ENCODE measurements around the gene SLC30A1. TPM values are rescaled to one million over a fixed set of nuclear protein-coding genes. Genes with fewer than 3 reads are reported as not detected.

SLC30A1 gene
- total RNA-seq, 1 donor from 2014 or later, result 7.1 TPM

DNA sequence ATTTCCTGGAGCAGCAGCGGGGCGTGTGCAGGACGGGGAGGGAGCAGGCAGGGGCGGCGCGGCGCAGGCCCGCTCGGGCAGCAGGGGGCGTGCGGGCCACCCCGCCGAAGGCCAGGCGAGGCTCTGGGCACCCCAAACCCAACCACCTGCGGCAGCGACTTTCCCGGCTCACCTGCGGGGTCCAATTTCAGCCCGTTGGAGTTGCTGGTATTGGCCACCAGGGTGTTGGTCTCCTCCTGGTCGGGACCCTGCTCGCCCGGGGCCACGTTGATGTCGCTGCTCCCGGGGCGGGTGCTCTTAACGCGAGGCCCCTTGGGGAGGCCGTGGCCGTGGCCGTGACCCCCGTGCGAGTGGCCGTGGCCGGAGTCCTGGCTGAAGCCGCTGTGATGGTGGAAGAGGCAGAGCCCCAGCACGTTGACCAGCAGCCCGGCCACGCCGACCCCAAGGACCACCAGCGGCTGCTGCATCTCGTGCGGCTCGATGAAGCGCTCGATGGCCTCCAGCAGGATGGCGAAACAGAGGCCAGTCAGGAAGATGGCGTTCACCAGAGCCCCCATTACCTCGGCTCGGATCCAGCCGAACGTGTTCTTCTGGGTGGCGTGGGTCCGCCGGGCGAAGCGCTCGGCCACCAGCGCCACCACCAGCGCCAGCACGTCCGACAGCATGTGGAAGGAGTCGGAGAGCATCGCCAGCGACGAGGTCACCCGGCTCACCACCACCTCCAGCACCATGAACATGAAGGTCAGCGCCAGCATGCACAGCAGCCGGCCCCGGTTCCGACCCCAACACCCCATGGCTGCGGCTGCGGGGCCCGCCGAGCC is 932 bp downstream of the SLC30A1 start:
- peaks cover 34% of the 10 kb centered on the region for H3K4me1 Mint-ChIP-seq
- Histone ChIP-seq H3F3A (ENCODE audit: low read depth) (peaks cover 17% of the 10 kb centered on the region), H3K4me3 (peak overlapping the region; percentile 64), H3K9ac (no peak overlapping the region), H3K4me1 (peaks cover 32% of the 10 kb centered on the region), H3K9me3 (ENCODE audit: low read depth) (no peaks in the 10 kb centered on the region), H3K79me2 (ENCODE audit: low read depth) (peaks cover 27% of the 10 kb centered on the region), H3K36me3 (no peaks in the 10 kb centered on the region), H4K20me1 (ENCODE audit: low read depth) (peaks cover 7% of the 10 kb centered on the region), H3K27ac (no peak overlapping the region), H2AFZ (replicated peaks) (peak overlapping the region; percentile 78), H3K4me2 (peak overlapping the region; percentile 99), H3K27me3 (no peaks in the 10 kb centered on the region)
- TF ChIP-seq EZH2 (IDR thresholded peaks at IDR 0.05), result peak; percentile 48
- peak; percentile 38 for TF ChIP-seq EZH2phosphoT487 (IDR thresholded peaks at IDR 0.05)
- TF ChIP-seq, protein P1, sequence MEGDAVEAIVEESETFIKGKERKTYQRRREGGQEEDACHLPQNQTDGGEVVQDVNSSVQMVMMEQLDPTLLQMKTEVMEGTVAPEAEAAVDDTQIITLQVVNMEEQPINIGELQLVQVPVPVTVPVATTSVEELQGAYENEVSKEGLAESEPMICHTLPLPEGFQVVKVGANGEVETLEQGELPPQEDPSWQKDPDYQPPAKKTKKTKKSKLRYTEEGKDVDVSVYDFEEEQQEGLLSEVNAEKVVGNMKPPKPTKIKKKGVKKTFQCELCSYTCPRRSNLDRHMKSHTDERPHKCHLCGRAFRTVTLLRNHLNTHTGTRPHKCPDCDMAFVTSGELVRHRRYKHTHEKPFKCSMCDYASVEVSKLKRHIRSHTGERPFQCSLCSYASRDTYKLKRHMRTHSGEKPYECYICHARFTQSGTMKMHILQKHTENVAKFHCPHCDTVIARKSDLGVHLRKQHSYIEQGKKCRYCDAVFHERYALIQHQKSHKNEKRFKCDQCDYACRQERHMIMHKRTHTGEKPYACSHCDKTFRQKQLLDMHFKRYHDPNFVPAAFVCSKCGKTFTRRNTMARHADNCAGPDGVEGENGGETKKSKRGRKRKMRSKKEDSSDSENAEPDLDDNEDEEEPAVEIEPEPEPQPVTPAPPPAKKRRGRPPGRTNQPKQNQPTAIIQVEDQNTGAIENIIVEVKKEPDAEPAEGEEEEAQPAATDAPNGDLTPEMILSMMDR (IDR thresholded peaks at IDR 0.05), result peak; percentile 75
- peak overlapping the region; percentile 96 for H3K4me3 Mint-ChIP-seq
- H3K27ac Mint-ChIP-seq, result peak overlapping the region; percentile 76
- no peaks in the 10 kb centered on the region for H3K9me3 Mint-ChIP-seq
- H3K27me3 Mint-ChIP-seq (ENCODE audit: insufficient read depth, low read depth), result peaks cover 10% of the 10 kb centered on the region
- peaks cover 2% of the 10 kb centered on the region for H3K36me3 Mint-ChIP-seq
- peak; percentile 80 for DNase-seq (ENCODE audit: low spot score)

DNA sequence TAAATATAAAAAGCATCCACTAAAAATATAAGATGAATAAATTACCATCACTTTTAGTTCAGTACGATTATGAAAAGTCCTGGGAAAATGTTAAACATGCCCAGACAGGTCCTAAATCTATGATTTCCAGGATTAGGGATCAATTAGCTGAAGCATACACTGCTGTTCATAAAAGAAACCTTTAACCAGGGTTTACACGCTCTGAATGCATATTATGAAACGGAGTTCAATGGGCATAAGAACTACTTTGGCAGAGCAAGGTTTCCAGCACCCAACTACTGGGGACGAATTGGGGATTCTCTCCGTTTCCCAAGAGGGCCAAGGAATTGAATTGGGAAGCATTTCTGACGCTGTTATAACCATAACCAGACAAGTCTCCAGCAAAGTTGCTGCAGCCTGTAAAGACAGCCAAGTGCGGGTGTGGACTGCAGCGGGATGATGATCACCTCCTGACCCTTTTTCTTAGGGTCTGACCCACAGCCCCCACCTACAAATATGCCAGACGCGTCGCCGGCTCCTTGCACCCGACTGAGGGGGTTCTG is 1.6 kb downstream of the SLC30A1 start:
- Mint-ChIP-seq H3K9me3 (no peaks in the 10 kb centered on the region), H3K27ac (peak overlapping the region; percentile 69), H3K27me3 (ENCODE audit: insufficient read depth, low read depth) (peaks cover 9% of the 10 kb centered on the region), H3K4me1 (peaks cover 34% of the 10 kb centered on the region), H3K36me3 (peaks cover 2% of the 10 kb centered on the region), H3K4me3 (peak overlapping the region; percentile 95)
- H3F3A ChIP-seq (ENCODE audit: low read depth), result peaks cover 17% of the 10 kb centered on the region
- TF ChIP-seq, protein P1 (IDR thresholded peaks at IDR 0.05), result no peak
- no peak for TF ChIP-seq EZH2 (IDR thresholded peaks at IDR 0.05)
- no peak for TF ChIP-seq EZH2phosphoT487 (IDR thresholded peaks at IDR 0.05)
- H3K79me2 ChIP-seq (ENCODE audit: low read depth), result peaks cover 27% of the 10 kb centered on the region
- no peaks in the 10 kb centered on the region for H3K27me3 ChIP-seq
- no peak overlapping the region for H3K9ac ChIP-seq
- H3K4me3 ChIP-seq, result peak overlapping the region; percentile 64
- H3K27ac ChIP-seq, result no peak overlapping the region
- H3K4me2 ChIP-seq, result peak overlapping the region; percentile 99
- H2AFZ ChIP-seq (replicated peaks), result peak overlapping the region; percentile 8
- H3K4me1 ChIP-seq, result peaks cover 32% of the 10 kb centered on the region
- peaks cover 7% of the 10 kb centered on the region for H4K20me1 ChIP-seq (ENCODE audit: low read depth)
- no peak for DNase-seq (ENCODE audit: low spot score)
- H3K36me3 ChIP-seq, result no peaks in the 10 kb centered on the region
- no peaks in the 10 kb centered on the region for H3K9me3 ChIP-seq (ENCODE audit: low read depth)

GRCh38 chr1:211576717-211577116 is 2.2 kb downstream of the SLC30A1 start:
- peak overlapping the region; percentile 99 for H3K4me2 ChIP-seq
- H4K20me1 ChIP-seq (ENCODE audit: low read depth), result peaks cover 7% of the 10 kb centered on the region
- H3K4me1 ChIP-seq, result peaks cover 30% of the 10 kb centered on the region
- H3K9ac ChIP-seq, result no peak overlapping the region
- peaks cover 27% of the 10 kb centered on the region for H3K79me2 ChIP-seq (ENCODE audit: low read depth)
- H3K36me3 ChIP-seq, result no peaks in the 10 kb centered on the region
- H3K27ac ChIP-seq, result no peak overlapping the region
- TF ChIP-seq, protein P1 (IDR thresholded peaks at IDR 0.05), result no peak
- TF ChIP-seq EZH2 (IDR thresholded peaks at IDR 0.05), result no peak
- TF ChIP-seq EZH2phosphoT487 (IDR thresholded peaks at IDR 0.05), result no peak
- H3K4me3 ChIP-seq, result peak overlapping the region; percentile 64
- Mint-ChIP-seq H3K36me3 (peaks cover 2% of the 10 kb centered on the region), H3K4me3 (peak overlapping the region; percentile 95), H3K4me1 (peaks cover 30% of the 10 kb centered on the region), H3K27ac (no peak overlapping the region), H3K9me3 (no peaks in the 10 kb centered on the region), H3K27me3 (ENCODE audit: insufficient read depth, low read depth) (peaks cover 9% of the 10 kb centered on the region)
- H3K27me3 ChIP-seq, result no peaks in the 10 kb centered on the region
- peaks cover 17% of the 10 kb centered on the region for H3F3A ChIP-seq (ENCODE audit: low read depth)
- no peak for DNase-seq (ENCODE audit: low spot score)
- no peaks in the 10 kb centered on the region for H3K9me3 ChIP-seq (ENCODE audit: low read depth)
- H2AFZ ChIP-seq (replicated peaks), result no peak overlapping the region
